ENCODE measurements around the gene TNIP2. TPM values are rescaled to one million over a fixed set of nuclear protein-coding genes. Genes with fewer than 3 reads are reported as not detected.

Gene TNIP2
- total and polyA plus RNA-seq, 8 donors: 16.6 to 46.5 (median 20.0) TPM

- intact Hi-C loops (cut with DNase I): no loop called here
- Histone ChIP-seq H3K27me3 (no peaks in the 10 kb centered on the region), H3K4me1 (peaks cover 66 to 96% of the 10 kb centered on the region in 2 donors), H3K9me3 (no peaks in the 10 kb centered on the region), H3K36me3 (peaks cover 0 to 34% of the 10 kb centered on the region in 2 donors), H3K27ac (peak overlapping the region; percentile 3 to 65), H3K4me3 (peak overlapping the region in 1 of 2 donors; percentile 6)
- ATAC-seq (no peak), DNase-seq (peak in 2 of 4 donors; percentile 78 to 84)
- peak in 1 of 2 donors; percentile 23 for TF ChIP-seq CTCF (IDR thresholded peaks at IDR 0.05)
Measured at GRCh38 chr4:2803624-2804448, 47.7 kb upstream of the TNIP2 start.

- H3K27ac ChIP-seq: peak overlapping the region in 1 of 2 donors; percentile 65
- peak in 2 of 4 donors; percentile 35 to 63 for DNase-seq
Measured at GRCh38 chr4:2802618-2803531, 46.7 kb upstream of the TNIP2 start.

GRCh38 chr4:2800691-2801596, 44.8 kb upstream of the TNIP2 start:
- Histone ChIP-seq H3K27me3 (no peaks in the 10 kb centered on the region), H3K9me3 (no peaks in the 10 kb centered on the region), H3K4me3 (peak overlapping the region in 1 of 2 donors; percentile 60), H3K36me3 (peaks cover 0 to 34% of the 10 kb centered on the region in 2 donors), H3K27ac (peak overlapping the region; percentile 85 to 96), H3K4me1 (peaks cover 67 to 98% of the 10 kb centered on the region in 2 donors)
- ATAC-seq: peak; percentile 58
- intact Hi-C loops (cut with DNase I): no loop called here
- no peak for TF ChIP-seq CTCF (IDR thresholded peaks at IDR 0.05)
- peak; percentile 81 to 97 (median 90) for DNase-seq

More at GRCh38 chr4:2802618-2803531, 46.7 kb upstream of the TNIP2 start:
- no peaks in the 10 kb centered on the region for H3K9me3 ChIP-seq
- ATAC-seq: no peak
- H3K4me3 ChIP-seq: no peak overlapping the region
- peaks cover 0 to 30% of the 10 kb centered on the region in 2 donors for H3K36me3 ChIP-seq
- no peaks in the 10 kb centered on the region for H3K27me3 ChIP-seq
- no peak for TF ChIP-seq CTCF (IDR thresholded peaks at IDR 0.05)
- intact Hi-C loops (cut with DNase I): no loop called here
- peaks cover 76 to 98% of the 10 kb centered on the region in 2 donors for H3K4me1 ChIP-seq

- intact Hi-C loops (cut with DNase I): no loop called here
- H3K4me1 ChIP-seq: peaks cover 64 to 98% of the 10 kb centered on the region in 2 donors
- no peaks in the 10 kb centered on the region for H3K9me3 ChIP-seq
- DNase-seq (peak in 2 of 4 donors; percentile 47 to 87), ATAC-seq (peak; percentile 7)
- H3K27me3 ChIP-seq: no peaks in the 10 kb centered on the region
- peaks cover 0 to 33% of the 10 kb centered on the region in 2 donors for H3K36me3 ChIP-seq
- no peak for TF ChIP-seq CTCF (IDR thresholded peaks at IDR 0.05)
- peak overlapping the region; percentile 85 to 96 for H3K27ac ChIP-seq
- H3K4me3 ChIP-seq: peak overlapping the region in 1 of 2 donors; percentile 60
Measured at GRCh38 chr4:2799971-2800690, 44.0 kb upstream of the TNIP2 start.
